K562 (cell line): Measurements from ENCODE around the gene CACNA1A. TPM values are rescaled to one million over a fixed set of nuclear protein-coding genes. Genes with fewer than 3 reads are reported as not detected.

Experiments
- AFF4 ChIP-seq: sonication (generic); formaldehyde crosslinking; IDR thresholded peaks from 2 replicates; pipeline ENCODE4 v1.8.0; 2023; ENCODE audit warnings: mild to moderate bottlenecking, missing genetic modification reagents
- BHLHE40 ChIP-seq: IDR thresholded peaks from 2 replicates; pipeline ENCODE4 v1.6.1; 2011; ENCODE audit warnings: low read length, improper control_type of control experiment
- BRD4 ChIP-seq: fragments of 200-600 bp; sonication (generic); IDR thresholded peaks from 2 replicates; pipeline ENCODE4 v1.6.1; 2017; ENCODE audit warnings: inconsistent platforms
- DMBX1 ChIP-seq: fragments of 250-450 bp; sonication (Bioruptor Pico); IDR thresholded peaks from 2 replicates; pipeline ENCODE4 v1.8.0; 2022; ENCODE audit warnings: inconsistent platforms, mild to moderate bottlenecking, moderate library complexity, borderline replicate concordance
- EHMT2 ChIP-seq: fragments of 450-650 bp; IDR thresholded peaks from 2 replicates; pipeline ENCODE4 v1.6.1; 2018; ENCODE audit warnings: antibody characterized with exemption
- ELF2 ChIP-seq: fragments of 250-450 bp; sonication (Bioruptor Pico); IDR thresholded peaks from 2 replicates; pipeline ENCODE4 v1.5.0; 2021; ENCODE audit warnings: mild to moderate bottlenecking
- ID3 ChIP-seq, 2 experiments: fragments of 250-450 bp in 1 of 2; fragments of 450-650 bp in 1 of 2; sonication (Bioruptor Pico) in 1 of 2; IDR thresholded peaks; 2 replicates each; pipeline versions ENCODE4 v1.6.1 to v1.8.0; 2016 to 2021; ENCODE audit warnings: mild to moderate bottlenecking in 2 of 2, moderate library complexity in 2 of 2, missing compliant biosample characterization in 1 of 2, missing genetic modification characterization in 1 of 2
- MEF2A ChIP-seq: IDR thresholded peaks from 2 replicates; pipeline ENCODE4 v1.6.1; 2011; ENCODE audit warnings: low read depth, mild to moderate bottlenecking, low read length, moderate library complexity; ENCODE audit not compliant: control insufficient read depth
- MEF2D ChIP-seq: conservative IDR thresholded peaks from 2 replicates; pipeline ENCODE4 v1.6.1; 2016; ENCODE audit warnings: low read depth, missing genetic modification characterization, missing compliant biosample characterization
- NR0B1 ChIP-seq: fragments of 450-650 bp; IDR thresholded peaks from one replicate; pipeline ENCODE4 v1.6.1; 2018; ENCODE audit warnings: mild to moderate bottlenecking, moderate library complexity; ENCODE audit not compliant: partially characterized antibody
- PHB2 ChIP-seq: fragments of 450-650 bp; IDR thresholded peaks from 2 replicates; pipeline ENCODE4 v1.6.1; 2017; ENCODE audit warnings: low read depth
- SRSF3 ChIP-seq: fragments of 200-400 bp; formaldehyde crosslinking; IDR thresholded peaks from 2 replicates; pipeline ENCODE4 v1.6.1; 2016; ENCODE audit warnings: mild to moderate bottlenecking, low read length, moderate library complexity; ENCODE audit not compliant: insufficient read depth
- TEAD2 ChIP-seq: fragments of 450-650 bp; IDR thresholded peaks from 2 replicates; pipeline ENCODE4 v1.6.1; 2016; ENCODE audit warnings: missing genetic modification characterization, control low read depth, missing compliant biosample characterization
- TFAM ChIP-seq: fragments of 250-450 bp; sonication (Bioruptor Pico); conservative IDR thresholded peaks from 2 replicates; pipeline ENCODE4 v1.5.0; 2021; ENCODE audit warnings: mild to moderate bottlenecking, moderate library complexity
- U2AF2 ChIP-seq: fragments of 200-400 bp; formaldehyde crosslinking; optimal IDR thresholded peaks from 2 replicates; pipeline ENCODE3; 2017; ENCODE audit warnings: low read depth, mild to moderate bottlenecking, low read length
- YBX1 ChIP-seq: fragments of 450-650 bp; IDR thresholded peaks from 2 replicates; pipeline ENCODE4 v1.7.1; 2016; ENCODE audit warnings: mild to moderate bottlenecking
- ZKSCAN3 ChIP-seq: fragments of 250-450 bp; sonication (Bioruptor Pico); IDR thresholded peaks from 2 replicates; pipeline ENCODE4 v1.4.0; 2020
- ZNF239 ChIP-seq: fragments of 250-450 bp; sonication (Bioruptor Pico); IDR thresholded peaks from 2 replicates; pipeline ENCODE4 v1.4.0; 2020; ENCODE audit warnings: mild to moderate bottlenecking
- polyA plus RNA-seq, 8 experiments: library from polyadenylated mRNA; depleted of rRNA in 4 of 8; stranded (reverse) in 5 of 8; unstranded in 3 of 8; fragments of >200 nt; fragmentation: Nextera tagmentation in 2 of 8; fragmentation: Illumina TruSeq in 1 of 8; extraction: Ambion mirVana in 2 of 8; extraction: Trizol in 1 of 8; gene quantifications; 2 replicates each; pipeline versions ENCODE4 v1.2.1 to v1.2.3, GENCODE V29; 2011 to 2014; ENCODE audit warnings: inconsistent platforms in 1 of 8, missing spikeins in 1 of 8
- total RNA-seq, 7 experiments: library from RNA; depleted of rRNA in 6 of 7; stranded (reverse); fragments of >200 nt in 6 of 7; fragmentation: Illumina TruSeq in 2 of 7; extraction: Trizol in 2 of 7; gene quantifications; 2 replicates each; pipeline versions ENCODE4 v1.2.1 to v1.2.3, GENCODE V29; 2011 to 2021; ENCODE audit warnings: low replicate concordance in 1 of 7
- TF ChIP-seq, protein P1 (sequence below): fragments of 450-650 bp; IDR thresholded peaks from 2 replicates; pipeline ENCODE4 v1.6.1; 2016; ENCODE audit warnings: missing biosample characterization, missing genetic modification characterization
- TF ChIP-seq, protein P2 (sequence below): fragments of 450-650 bp; conservative IDR thresholded peaks from 2 replicates; pipeline ENCODE4 v1.6.1; 2016; ENCODE audit warnings: missing genetic modification characterization, low read depth, mild to moderate bottlenecking, control low read depth, missing compliant biosample characterization

CACNA1A gene
- total and polyA plus RNA-seq, 9 of the 15 experiments (the other 6 are each of a cell fraction or from before 2014, with no cell fraction given) = 0.03 to 0.20 (median 0.09) TPM; not detected in 1

GRCh38 chr19:13260883-13261653, 245.2 kb downstream of the CACNA1A start (continued):
- TF ChIP-seq, protein P1, sequence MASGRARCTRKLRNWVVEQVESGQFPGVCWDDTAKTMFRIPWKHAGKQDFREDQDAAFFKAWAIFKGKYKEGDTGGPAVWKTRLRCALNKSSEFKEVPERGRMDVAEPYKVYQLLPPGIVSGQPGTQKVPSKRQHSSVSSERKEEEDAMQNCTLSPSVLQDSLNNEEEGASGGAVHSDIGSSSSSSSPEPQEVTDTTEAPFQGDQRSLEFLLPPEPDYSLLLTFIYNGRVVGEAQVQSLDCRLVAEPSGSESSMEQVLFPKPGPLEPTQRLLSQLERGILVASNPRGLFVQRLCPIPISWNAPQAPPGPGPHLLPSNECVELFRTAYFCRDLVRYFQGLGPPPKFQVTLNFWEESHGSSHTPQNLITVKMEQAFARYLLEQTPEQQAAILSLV (tag) = no peak
- TF ChIP-seq ZKSCAN3 (CRISPR knock-in tag) (no peak), TEAD2 (tag) (no peak), EHMT2 (no peak), U2AF2 (no peak), TFAM (CRISPR knock-in tag) (no peak), ID3 (CRISPR knock-in tag; IDR thresholded peaks at IDR 0.05) (no peak), ID3 (tag; IDR thresholded peaks at IDR 0.05) (peak; percentile 73; the same call in 1 of the 2 replicates), DMBX1 (CRISPR knock-in tag) (no peak), YBX1 (no peak), MEF2D (tag) (peak; percentile 65; the same call in 1 of the 2 replicates), PHB2 (no peak), SRSF3 (no peak), MEF2A (peak; percentile 65), ZNF239 (no peak), BRD4 (no peak), AFF4 (CRISPR knock-in tag) (no peak), ELF2 (CRISPR knock-in tag) (no peak), NR0B1 (no peak), BHLHE40 (peak; percentile 62; the same call in 1 of the 2 replicates)
- TF ChIP-seq, protein P2, sequence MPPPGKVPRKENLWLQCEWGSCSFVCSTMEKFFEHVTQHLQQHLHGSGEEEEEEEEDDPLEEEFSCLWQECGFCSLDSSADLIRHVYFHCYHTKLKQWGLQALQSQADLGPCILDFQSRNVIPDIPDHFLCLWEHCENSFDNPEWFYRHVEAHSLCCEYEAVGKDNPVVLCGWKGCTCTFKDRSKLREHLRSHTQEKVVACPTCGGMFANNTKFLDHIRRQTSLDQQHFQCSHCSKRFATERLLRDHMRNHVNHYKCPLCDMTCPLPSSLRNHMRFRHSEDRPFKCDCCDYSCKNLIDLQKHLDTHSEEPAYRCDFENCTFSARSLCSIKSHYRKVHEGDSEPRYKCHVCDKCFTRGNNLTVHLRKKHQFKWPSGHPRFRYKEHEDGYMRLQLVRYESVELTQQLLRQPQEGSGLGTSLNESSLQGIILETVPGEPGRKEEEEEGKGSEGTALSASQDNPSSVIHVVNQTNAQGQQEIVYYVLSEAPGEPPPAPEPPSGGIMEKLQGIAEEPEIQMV (tag) = no peak
